ENCODE results near the gene PRDX1.
"Not testable (repeated sequence)": the region's sequence is repeated elsewhere in the genome, so short reads cannot be mapped to it uniquely, and the experiment has no call there.

PRDX1 gene

GRCh38 chr1:45535988-45536766 is 14.5 kb upstream of the PRDX1 start:
- DNase-seq (ENCODE audit: low spot score) = no peak

- DNase-seq (ENCODE audit: low spot score) = no peak
Observed at GRCh38 chr1:45531873-45532272, 10.2 kb upstream of the PRDX1 start.

DNA sequence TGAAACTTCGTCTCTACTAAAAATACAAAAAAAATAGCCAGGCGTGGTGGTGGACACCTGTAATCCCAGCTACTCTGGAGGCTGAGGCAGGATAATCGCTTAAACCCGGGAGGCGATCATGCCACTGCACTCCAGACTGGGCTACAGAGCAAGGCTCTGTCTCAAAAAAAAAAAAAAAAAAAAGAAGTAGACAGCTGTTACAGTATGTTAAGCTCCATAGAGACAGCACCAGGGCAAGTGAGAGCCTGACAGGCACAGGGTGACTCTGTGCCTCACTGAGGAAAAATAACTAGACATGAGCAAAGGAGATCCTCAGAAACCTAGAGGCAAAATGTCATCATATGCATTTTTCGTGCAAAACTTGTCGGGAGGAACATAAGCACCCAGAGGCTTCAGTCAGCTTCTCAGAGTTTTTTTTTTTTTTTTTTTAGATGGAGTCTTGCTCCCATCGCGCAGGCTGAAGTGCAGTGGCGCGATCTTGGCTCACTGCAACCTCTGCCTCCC is 9.0 kb upstream of the PRDX1 start:
- DNase-seq (ENCODE audit: low spot score) = no peak

DNA sequence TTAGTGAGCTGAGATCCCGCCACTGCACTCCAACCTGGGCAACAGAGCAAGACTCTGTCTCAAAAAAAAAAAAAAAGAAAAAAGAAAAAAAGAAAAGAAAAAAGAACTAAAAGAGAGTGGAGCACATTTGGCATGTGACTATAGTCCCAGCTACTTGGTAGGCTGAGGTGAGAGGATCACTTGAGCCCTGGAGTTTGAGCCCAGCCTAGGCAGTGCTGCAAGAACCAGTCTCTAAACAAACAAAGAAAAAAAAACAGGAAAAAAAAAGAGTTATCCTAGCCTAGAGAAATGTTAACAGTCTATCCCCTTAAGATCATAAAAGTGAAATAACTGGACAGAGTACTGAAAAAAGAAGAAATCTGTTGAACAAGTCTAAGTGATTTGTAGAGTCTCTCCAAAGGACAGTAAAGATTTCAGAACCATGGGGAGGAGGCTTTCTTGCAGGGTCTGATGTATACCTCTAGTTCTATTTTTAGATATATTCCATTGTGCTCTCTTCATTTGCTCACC is 4.5 kb upstream of the PRDX1 start:
- no peak for DNase-seq (ENCODE audit: low spot score)

- not testable (repeated sequence) for DNase-seq (ENCODE audit: low spot score)
Observed at GRCh38 chr1:45523975-45524374, 2.3 kb upstream of the PRDX1 start.

DNA sequence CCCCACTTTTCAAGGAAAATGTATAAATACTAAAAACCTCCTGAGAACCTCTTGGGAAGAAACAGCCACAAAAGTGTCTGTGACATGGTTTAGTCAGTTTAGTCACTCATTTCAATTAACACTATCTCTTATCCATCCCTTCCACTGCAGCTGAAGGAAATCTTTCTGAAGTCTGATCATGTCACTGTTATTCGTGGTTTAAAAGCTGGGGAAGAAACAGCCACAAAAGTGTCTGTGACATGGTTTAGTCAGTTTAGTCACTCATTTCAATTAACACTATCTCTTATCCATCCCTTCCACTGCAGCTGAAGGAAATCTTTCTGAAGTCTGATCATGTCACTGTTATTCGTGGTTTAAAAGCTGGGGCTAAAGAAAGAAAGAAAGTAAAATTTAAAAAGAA is 1.8 kb upstream of the PRDX1 start:
- not testable (repeated sequence) for DNase-seq (ENCODE audit: low spot score)

GRCh38 chr1:45522324-45523104 is 830 bp upstream of the PRDX1 start:
- no peak for DNase-seq (ENCODE audit: low spot score)

GRCh38 chr1:45519774-45520173 is 1.9 kb downstream of the PRDX1 start:
- not testable (repeated sequence) for DNase-seq (ENCODE audit: low spot score)

DNA sequence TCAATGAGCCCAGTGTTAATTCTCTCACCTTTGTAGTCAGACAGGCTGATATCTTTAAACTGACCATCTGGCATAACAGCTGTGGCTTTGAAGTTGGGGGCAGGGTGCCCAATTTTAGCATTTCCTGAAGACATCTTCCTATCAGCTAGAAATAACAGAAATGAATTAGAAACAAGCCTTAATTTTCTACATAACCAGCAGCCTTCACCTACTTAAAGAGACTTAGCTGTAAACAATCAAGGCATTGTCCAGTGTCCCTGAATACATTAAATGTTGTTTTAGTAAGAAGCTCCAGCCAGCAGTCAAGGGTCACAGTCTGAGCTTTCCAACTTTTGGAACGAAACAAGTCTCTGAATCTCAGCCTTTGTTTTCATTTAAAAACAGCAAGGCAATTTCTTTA is 2.8 kb downstream of the PRDX1 start:
- DNase-seq (ENCODE audit: low spot score) = peak; percentile 72

GRCh38 chr1:45518366-45518765 is 3.3 kb downstream of the PRDX1 start:
- not testable (repeated sequence) for DNase-seq (ENCODE audit: low spot score)

DNA sequence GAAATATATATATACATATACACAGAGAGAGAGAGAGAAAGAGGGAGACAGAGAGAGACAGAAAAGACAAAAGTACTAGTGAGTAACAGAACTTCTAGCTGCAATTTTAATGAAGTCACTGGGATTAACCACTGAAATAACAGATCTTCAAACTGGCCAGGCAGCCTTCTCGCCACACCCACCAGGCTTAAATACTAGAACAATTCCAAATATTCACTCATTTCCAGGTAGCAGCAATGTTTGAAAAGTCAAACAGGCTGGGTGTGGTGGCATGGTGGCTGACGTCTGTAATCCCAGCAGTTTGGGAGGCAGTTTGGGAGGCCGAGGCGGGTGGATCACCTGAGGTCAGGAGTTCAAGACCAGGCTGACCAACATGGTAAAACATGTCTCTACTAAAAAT is 5.2 kb downstream of the PRDX1 start:
- no peak for DNase-seq (ENCODE audit: low spot score)

DNA sequence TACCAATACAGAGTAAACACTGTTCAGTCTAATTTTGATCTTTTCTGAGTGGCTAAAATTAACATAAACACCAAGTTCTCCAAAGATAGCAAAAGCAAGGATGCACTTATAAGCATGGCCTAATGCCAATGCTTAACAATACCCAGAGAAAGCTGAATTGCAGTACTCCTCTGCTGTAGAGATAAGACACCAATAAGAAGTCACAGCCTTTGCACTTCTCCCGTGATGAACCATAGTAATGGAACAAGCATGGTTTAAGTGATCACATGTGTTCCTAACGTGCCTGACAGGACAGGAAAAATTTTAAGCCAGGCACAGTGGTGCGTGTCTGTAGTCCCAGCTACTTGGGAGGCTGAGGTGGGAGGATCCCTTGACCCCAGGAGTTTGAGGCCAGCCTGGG is 5.6 kb downstream of the PRDX1 start:
- DNase-seq (ENCODE audit: low spot score) = no peak

DNA sequence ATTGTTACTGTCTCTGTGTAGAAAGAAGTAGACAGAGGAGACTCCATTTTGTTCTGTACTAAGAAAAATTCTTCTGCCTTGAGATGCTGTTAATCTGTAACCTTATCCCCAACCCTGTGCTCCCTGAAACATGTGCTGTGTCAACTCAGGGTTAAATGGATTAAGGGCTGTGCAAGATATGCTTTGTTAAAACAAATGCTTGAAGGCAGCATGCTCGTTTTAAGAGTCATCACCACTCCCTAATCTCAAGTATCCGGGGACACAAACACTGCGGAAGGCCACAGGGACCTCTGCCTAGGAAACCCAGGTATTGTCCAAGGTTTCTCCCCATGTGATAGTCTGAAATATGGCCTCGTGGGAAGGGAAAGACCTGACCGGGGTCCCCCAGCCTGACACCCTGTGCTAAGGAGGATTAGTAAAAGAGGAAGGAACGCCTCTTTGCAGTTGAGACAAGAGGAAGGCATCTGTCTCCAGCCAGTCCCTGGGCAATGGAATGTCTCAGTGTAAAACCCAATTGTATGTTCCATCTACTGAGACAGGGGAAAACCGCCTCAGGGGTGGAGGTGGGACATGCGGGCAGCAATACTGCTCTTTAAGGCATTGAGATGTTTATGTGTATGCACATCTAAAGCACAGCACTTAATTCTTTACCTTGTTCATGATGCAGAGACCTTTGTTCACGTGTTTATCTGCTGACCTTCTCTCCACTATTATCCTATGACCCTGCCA is 8.0 kb downstream of the PRDX1 start:
- DNase-seq (ENCODE audit: low spot score) = not testable (repeated sequence)

DNA sequence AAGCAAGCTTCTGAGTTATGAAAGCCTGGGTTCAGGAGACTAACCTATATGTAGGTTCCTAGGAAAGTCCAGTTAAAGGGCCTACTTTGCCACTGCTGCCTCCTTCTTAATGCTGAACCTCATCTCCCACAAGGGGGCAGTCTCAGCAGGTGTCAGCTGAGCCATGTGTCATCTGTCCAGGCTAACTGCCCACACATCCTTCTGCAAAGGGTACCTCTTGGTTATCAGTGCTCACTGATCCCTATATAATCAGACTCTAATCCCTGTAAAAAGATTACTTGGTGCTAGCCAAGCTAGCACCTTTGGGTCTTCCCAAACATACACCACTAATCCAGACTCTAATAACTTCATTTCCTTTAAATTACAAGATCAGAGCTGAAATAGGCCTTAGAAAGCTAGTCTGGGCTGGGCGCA is 9.0 kb downstream of the PRDX1 start:
- peak; percentile 26 for DNase-seq (ENCODE audit: low spot score)

- peak; percentile 30 for DNase-seq (ENCODE audit: low spot score)
Observed at GRCh38 chr1:45510972-45511527, 10.6 kb downstream of the PRDX1 start.

DNA sequence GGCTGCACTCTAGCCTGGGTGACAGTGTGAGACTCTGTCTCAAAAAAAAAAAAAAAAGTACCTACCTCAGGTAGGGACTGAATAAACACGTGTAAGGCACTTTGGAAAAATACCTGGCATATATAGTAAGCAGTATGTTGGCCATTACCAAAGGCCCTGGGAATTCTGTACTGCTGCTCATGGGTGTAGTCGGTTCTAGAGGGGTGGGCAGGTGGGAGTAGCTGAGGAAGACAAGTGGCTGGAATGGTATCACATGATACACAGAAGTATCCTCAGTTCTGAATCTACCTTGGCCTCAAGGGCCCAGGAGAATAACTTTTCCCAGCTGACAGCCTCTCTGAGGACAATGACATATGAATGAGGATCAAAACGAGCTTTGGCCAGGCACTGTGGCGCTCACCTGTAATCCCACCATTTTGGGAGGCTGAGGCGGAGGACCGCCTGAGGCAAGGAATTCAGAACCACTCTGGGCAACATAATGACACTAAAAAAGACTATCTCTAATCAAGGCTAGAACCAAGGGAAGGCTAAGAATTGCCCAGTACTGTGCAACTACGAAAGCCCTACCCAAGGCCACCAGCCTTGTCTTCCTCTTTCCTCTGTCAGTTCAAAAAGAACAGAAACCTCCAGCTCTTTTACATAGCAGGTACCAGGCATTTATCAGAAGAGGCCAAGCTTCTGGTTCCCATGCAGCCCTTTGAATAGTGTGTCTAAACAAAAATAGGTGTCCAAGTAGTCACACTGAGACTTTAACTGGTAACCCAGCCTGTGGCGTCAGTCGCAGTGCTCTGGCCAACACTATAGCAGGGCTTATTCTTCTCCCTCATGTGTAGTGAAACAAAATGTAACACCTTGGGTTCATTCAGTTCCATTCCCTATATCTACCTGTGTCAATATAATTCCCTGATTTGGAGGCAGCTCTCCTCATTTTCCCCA is 11.4 kb downstream of the PRDX1 start:
- DNase-seq (ENCODE audit: low spot score) = no peak

DNA sequence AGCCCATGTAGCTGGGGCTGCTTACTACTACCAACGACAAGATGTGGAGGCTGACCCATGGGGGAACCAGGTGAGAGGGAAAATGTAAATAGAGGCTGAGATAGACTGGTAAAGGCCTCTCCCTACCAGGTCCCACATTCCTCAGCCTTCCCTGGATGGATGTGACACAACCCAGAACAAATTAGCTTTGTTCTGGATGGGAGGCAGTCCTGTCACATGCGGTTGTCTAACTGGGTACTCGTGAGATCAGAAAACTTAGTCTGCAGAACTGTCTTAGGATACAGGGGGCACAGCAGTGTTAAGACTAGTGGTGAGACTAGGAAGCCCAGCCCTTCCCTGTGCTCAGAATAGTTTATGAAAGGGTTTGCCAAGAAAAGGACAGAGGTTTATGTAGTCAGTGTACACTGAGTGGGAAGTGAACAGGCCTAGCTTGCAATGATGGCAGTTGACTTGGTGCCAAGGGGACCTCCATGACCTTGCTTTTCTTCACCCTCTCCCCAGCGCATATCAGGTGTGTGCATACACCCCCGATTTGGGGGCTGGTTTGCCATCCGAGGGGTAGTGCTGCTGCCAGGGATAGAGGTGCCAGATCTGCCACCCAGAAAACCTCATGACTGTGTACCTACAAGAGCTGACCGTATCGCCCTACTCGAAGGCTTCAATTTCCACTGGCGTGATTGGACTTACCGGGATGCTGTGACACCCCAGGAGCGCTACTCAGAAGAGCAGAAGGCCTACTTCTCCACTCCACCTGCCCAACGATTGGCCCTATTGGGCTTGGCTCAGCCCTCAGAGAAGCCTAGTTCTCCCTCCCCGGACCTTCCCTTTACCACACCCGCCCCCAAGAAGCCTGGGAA is 13.2 kb downstream of the PRDX1 start:
- no peak for DNase-seq (ENCODE audit: low spot score)

DNA sequence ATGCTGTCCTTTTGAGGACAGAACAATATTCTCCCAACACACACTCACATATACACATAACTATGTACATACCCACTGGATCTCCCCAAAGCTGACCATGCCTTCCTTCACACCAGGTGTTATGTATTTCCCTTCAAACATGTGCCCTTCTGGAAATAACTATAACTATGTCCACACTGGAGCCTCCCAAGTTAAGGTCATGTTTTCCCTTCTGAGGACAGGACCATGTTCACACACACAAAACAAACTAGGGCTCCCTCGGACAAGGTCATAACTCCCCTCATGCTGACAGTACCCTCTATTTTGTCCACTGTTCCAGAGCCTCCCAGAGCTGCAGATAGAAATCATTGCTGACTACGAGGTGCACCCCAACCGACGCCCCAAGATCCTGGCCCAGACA is 13.8 kb downstream of the PRDX1 start:
- DNase-seq (ENCODE audit: low spot score) = no peak

- DNase-seq (ENCODE audit: low spot score) = no peak
Observed at GRCh38 chr1:45507195-45507594, 14.5 kb downstream of the PRDX1 start.
